AG09309 (cell line): ENCODE data around the gene LYPD6.

Experiments
- DNase-seq: peaks from one replicate; pipeline ENCODE4 v3.0.0-alpha.2; 2010; ENCODE audit warnings: low read depth
- H3K4me3 ChIP-seq: 2 replicates; pipeline ENCODE4 v1.5.1; 2011; ENCODE audit warnings: mild to moderate bottlenecking, low read depth, low read length, moderate library complexity; ENCODE audit not compliant: control insufficient read depth
- CTCF ChIP-seq: IDR thresholded peaks from 2 replicates; pipeline ENCODE4 v1.5.1; 2011; ENCODE audit warnings: mild to moderate bottlenecking, low read depth, low read length, inconsistent platforms; ENCODE audit not compliant: insufficient read depth, control insufficient read depth; ENCODE audit errors: missing control alignments

The LYPD6 gene

GRCh38 chr2:149329489-149330126 is 779 bp upstream of the LYPD6 start:
- TF ChIP-seq CTCF: peak; percentile 17
- peak overlapping the region; percentile 74 for H3K4me3 ChIP-seq
- DNase-seq: peak; percentile 13

GRCh38 chr2:149331023-149331400 is 625 bp downstream of the LYPD6 start:
- no peak for TF ChIP-seq CTCF
- no peak for DNase-seq
- H3K4me3 ChIP-seq: peak overlapping the region; percentile 98

GRCh38 chr2:149332364-149332763 is 2.0 kb downstream of the LYPD6 start:
- H3K4me3 ChIP-seq: no peak overlapping the region
- no peak for TF ChIP-seq CTCF
- DNase-seq: no peak

GRCh38 chr2:149333636-149334035 is 3.2 kb downstream of the LYPD6 start:
- DNase-seq: no peak
- TF ChIP-seq CTCF: no peak
- no peak overlapping the region for H3K4me3 ChIP-seq

- H3K4me3 ChIP-seq: no peak overlapping the region
- no peak for TF ChIP-seq CTCF
- DNase-seq: no peak
Measured at GRCh38 chr2:149334156-149334555, 3.8 kb downstream of the LYPD6 start.

- no peak for TF ChIP-seq CTCF
- H3K4me3 ChIP-seq: no peak overlapping the region
- DNase-seq: no peak
Measured at GRCh38 chr2:149339324-149339723, 8.9 kb downstream of the LYPD6 start.

GRCh38 chr2:149342509-149342908 is 12.1 kb downstream of the LYPD6 start:
- DNase-seq: no peak
- H3K4me3 ChIP-seq: no peak overlapping the region
- TF ChIP-seq CTCF: no peak
